GM23248 (cell line): ENCODE results near the gene SLC17A7.

Experiments used
- EZH2 ChIP-seq: fragments of 200-600 bp; sonication (generic); IDR thresholded peaks from 2 replicates; pipeline ENCODE4 v1.6.1; 2018; ENCODE audit warnings: antibody characterized with exemption, mild to moderate bottlenecking; ENCODE audit not compliant: insufficient read depth, poor library complexity, severe bottlenecking
- EZH2phosphoT487 ChIP-seq: fragments of 200-600 bp; sonication (generic); IDR thresholded peaks from 2 replicates; pipeline ENCODE4 v1.6.1; 2018; ENCODE audit warnings: antibody characterized with exemption, moderate library complexity, mild to moderate bottlenecking, low read depth; ENCODE audit not compliant: insufficient read depth

GRCh38 chr19:49463960-49464740 is 22.8 kb upstream of the SLC17A7 start:
- TF ChIP-seq EZH2 (no peak), EZH2phosphoT487 (no peak)
